Measurements from ENCODE around the gene KAZN. TPM values are rescaled to one million over a fixed set of nuclear protein-coding genes. Genes with fewer than 3 reads are reported as not detected.

Gene KAZN
- total RNA-seq, 6 experiments from 2014 or later: 13.1 to 22.3 (median 20.7) TPM

- Mint-ChIP-seq H3K36me3 (ENCODE audit: low read depth) (no peaks in the 10 kb centered on the region), H3K27ac (peak within 1 kb of the TSS; percentile 84), H3K4me3 (peak within 1 kb of the TSS; percentile 91), H3K4me1 (ENCODE audit: low read depth) (peaks cover 39% of the 10 kb centered on the region), H3K9me3 (peaks cover 5% of the 10 kb centered on the region; the same call in 1 of the 2 replicates), H3K27me3 (ENCODE audit: insufficient read depth) (peaks cover 12% of the 10 kb centered on the region)
- no peak for DNase-seq
- TF ChIP-seq, protein P1, sequence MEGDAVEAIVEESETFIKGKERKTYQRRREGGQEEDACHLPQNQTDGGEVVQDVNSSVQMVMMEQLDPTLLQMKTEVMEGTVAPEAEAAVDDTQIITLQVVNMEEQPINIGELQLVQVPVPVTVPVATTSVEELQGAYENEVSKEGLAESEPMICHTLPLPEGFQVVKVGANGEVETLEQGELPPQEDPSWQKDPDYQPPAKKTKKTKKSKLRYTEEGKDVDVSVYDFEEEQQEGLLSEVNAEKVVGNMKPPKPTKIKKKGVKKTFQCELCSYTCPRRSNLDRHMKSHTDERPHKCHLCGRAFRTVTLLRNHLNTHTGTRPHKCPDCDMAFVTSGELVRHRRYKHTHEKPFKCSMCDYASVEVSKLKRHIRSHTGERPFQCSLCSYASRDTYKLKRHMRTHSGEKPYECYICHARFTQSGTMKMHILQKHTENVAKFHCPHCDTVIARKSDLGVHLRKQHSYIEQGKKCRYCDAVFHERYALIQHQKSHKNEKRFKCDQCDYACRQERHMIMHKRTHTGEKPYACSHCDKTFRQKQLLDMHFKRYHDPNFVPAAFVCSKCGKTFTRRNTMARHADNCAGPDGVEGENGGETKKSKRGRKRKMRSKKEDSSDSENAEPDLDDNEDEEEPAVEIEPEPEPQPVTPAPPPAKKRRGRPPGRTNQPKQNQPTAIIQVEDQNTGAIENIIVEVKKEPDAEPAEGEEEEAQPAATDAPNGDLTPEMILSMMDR (IDR thresholded peaks at IDR 0.05): no peak
Measured at GRCh38 chr1:15153184-15153841, 554.8 kb downstream of the KAZN start, which contains the start of gene TMEM51. Gene TMEM51, plus strand, starts transcription at chr1:15153747. Its CDS starts 61,341 bp downstream, at chr1:15215088.

GRCh38 chr1:15153842-15154479, 555.5 kb downstream of the KAZN start:
- Mint-ChIP-seq H3K36me3 (ENCODE audit: low read depth) (no peaks in the 10 kb centered on the region), H3K27me3 (ENCODE audit: insufficient read depth) (peaks cover 7% of the 10 kb centered on the region; the same call in 1 of the 2 replicates), H3K4me3 (peak overlapping the region; percentile 91), H3K9me3 (peaks cover 5% of the 10 kb centered on the region; the same call in 1 of the 2 replicates), H3K27ac (peak overlapping the region; percentile 82), H3K4me1 (ENCODE audit: low read depth) (peaks cover 46% of the 10 kb centered on the region)
- TF ChIP-seq, protein P1 (IDR thresholded peaks at IDR 0.05): peak; percentile 86
- DNase-seq: peak; percentile 26

- H3K4me1 Mint-ChIP-seq (ENCODE audit: low read depth): peaks cover 52% of the 10 kb centered on the region
- no peaks in the 10 kb centered on the region for H3K36me3 Mint-ChIP-seq (ENCODE audit: low read depth)
- peaks cover 7% of the 10 kb centered on the region; the same call in 1 of the 2 replicates for H3K27me3 Mint-ChIP-seq (ENCODE audit: insufficient read depth)
- peak overlapping the region; percentile 91 for H3K4me3 Mint-ChIP-seq
- peak overlapping the region; percentile 82 for H3K27ac Mint-ChIP-seq
- DNase-seq: no peak
- TF ChIP-seq, protein P1 (IDR thresholded peaks at IDR 0.05): no peak
- H3K9me3 Mint-ChIP-seq: peaks cover 5% of the 10 kb centered on the region; the same call in 1 of the 2 replicates
Measured at GRCh38 chr1:15154480-15155036, 556.1 kb downstream of the KAZN start.

DNA sequence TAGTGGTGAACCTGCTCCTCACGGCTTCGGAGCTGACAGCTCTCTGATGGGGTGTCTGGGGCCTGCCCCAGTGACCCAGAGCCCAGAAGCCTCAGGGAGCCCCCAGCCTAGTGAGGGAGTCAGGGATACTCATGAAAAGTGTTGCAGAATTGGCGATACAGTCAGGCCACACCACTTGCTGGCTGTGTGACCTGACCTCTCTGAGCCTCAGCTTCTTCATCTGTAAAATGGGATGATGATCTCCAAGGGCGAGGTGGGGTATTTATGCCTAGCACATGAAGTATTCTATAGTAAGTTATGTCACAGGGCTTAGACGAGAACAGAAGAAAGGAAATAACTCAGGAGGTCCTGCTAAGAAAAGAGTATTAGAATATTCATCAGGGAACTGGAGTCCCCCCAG, 556.7 kb downstream of the KAZN start:
- peaks cover 7% of the 10 kb centered on the region; the same call in 1 of the 2 replicates for H3K27me3 Mint-ChIP-seq (ENCODE audit: insufficient read depth)
- no peak for DNase-seq
- peak overlapping the region; percentile 32; the same call in 1 of the 2 replicates for H3K27ac Mint-ChIP-seq
- TF ChIP-seq, protein P1 (IDR thresholded peaks at IDR 0.05): no peak
- H3K4me1 Mint-ChIP-seq (ENCODE audit: low read depth): peaks cover 56% of the 10 kb centered on the region
- H3K36me3 Mint-ChIP-seq (ENCODE audit: low read depth): no peaks in the 10 kb centered on the region
- peaks cover 5% of the 10 kb centered on the region; the same call in 1 of the 2 replicates for H3K9me3 Mint-ChIP-seq
- peak overlapping the region; percentile 41; the same call in 1 of the 2 replicates for H3K4me3 Mint-ChIP-seq

DNA sequence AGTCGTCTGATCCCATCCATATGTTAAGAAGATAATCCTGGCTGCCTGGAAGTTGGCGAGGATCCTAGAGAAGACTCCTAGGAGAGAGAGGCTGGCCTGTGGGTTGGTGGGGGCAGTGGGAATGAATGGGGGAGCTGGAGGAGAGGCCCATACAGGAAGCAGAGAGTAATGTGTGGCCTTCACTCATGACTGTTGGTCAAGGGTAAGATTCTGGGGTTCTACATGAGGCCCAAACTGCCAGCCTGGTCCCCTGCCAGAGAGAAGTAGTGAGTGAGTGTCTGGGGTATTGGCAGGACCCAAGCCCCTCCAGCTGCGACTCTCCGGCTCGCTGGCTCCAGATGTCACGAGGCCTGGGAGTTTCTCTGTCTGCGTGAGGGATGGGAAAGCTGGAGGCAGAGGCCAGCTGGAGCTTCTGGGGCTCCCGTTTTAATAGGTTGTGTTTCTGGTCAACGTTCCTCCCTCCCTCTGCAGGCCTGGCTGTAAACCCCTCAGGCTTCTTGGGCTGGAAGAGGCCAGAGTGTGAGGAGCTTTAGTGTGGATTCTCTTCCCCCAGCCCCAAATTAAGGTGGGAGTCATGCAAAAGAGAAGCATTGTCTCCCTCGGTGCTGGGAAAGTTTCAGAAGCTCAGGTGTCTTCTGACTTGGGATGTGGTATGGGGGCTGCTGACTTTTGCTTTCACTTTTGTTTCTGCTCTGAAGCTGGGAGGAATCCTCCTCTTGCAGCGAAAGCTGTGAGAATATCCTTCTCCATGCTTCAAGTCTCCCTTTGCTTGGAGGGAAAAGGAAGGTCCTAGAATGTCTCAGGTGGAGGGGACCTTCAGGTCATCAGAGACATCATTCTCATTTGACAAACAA, 557.6 kb downstream of the KAZN start:
- H3K27ac Mint-ChIP-seq: peak overlapping the region; percentile 32
- H3K36me3 Mint-ChIP-seq (ENCODE audit: low read depth): no peaks in the 10 kb centered on the region
- peaks cover 63% of the 10 kb centered on the region for H3K4me1 Mint-ChIP-seq (ENCODE audit: low read depth)
- no peak overlapping the region for H3K4me3 Mint-ChIP-seq
- no peak for DNase-seq
- peaks cover 1% of the 10 kb centered on the region for H3K27me3 Mint-ChIP-seq (ENCODE audit: insufficient read depth)
- H3K9me3 Mint-ChIP-seq: no peaks in the 10 kb centered on the region
- TF ChIP-seq, protein P1 (IDR thresholded peaks at IDR 0.05): no peak

All from HFFc6 (cell line).